SU-DHL-6 (cell line): ENCODE results near the gene RHBG.

Experiments
- H2AFZ ChIP-seq: fragments of 200-600 bp; sonication (generic); 2 replicates; pipeline ENCODE4 v1.6.1; 2014; ENCODE audit warnings: low read depth, mild to moderate bottlenecking, moderate library complexity, mixed read lengths, antibody characterized with exemption, low read length; ENCODE audit not compliant: severe bottlenecking
- H3F3A ChIP-seq: fragments of 200-600 bp; shearing (Covaris generic); 2 replicates; pipeline ENCODE4 v1.6.0; 2016; ENCODE audit warnings: antibody characterized with exemption, mild to moderate bottlenecking; ENCODE audit not compliant: insufficient read depth
- H3K27ac ChIP-seq: fragments of 200-600 bp; sonication (generic); 2 replicates; pipeline ENCODE4 v1.5.1; 2016; ENCODE audit warnings: low read depth, mild to moderate bottlenecking, low read length, moderate library complexity, mixed read lengths
- H3K27me3 ChIP-seq: fragments of 200-600 bp; sonication (generic), shearing (Covaris generic); 2 replicates; pipeline ENCODE4 v1.6.0; 2014; ENCODE audit warnings: mild to moderate bottlenecking, low read length
- H3K36me3 ChIP-seq: fragments of 200-600 bp; sonication (generic); 2 replicates; pipeline ENCODE4 v1.6.1; 2014; ENCODE audit warnings: mild to moderate bottlenecking, low read length, mixed read lengths
- H3K4me2 ChIP-seq: fragments of 300-600, 200-600 bp; shearing (Covaris generic), sonication (generic); 2 replicates; pipeline ENCODE4 v1.6.0; 2014; ENCODE audit warnings: low read length, low read depth, mild to moderate bottlenecking; ENCODE audit not compliant: poor library complexity, severe bottlenecking
- H3K4me3 ChIP-seq: fragments of 200-600 bp; sonication (generic); 2 replicates; pipeline ENCODE4 v1.5.1; 2014; ENCODE audit warnings: antibody characterized with exemption, low read length, mild to moderate bottlenecking, mixed read lengths; ENCODE audit not compliant: insufficient read depth, poor library complexity, severe bottlenecking
- H3K79me2 ChIP-seq: fragments of 200-600 bp; sonication (generic); 2 replicates; pipeline ENCODE4 v1.6.1; 2014; ENCODE audit warnings: mild to moderate bottlenecking, low read length, moderate library complexity; ENCODE audit not compliant: insufficient read depth
- H3K9ac ChIP-seq: fragments of 200-600 bp; sonication (generic); 2 replicates; pipeline ENCODE4 v1.7.0; 2014; ENCODE audit warnings: mild to moderate bottlenecking, low read length
- H3K9me2 ChIP-seq: fragments of 200-600 bp; sonication (generic); replicated peaks from 2 replicates; pipeline ENCODE4 v1.6.1; 2014; ENCODE audit warnings: low read length; ENCODE audit not compliant: insufficient read depth
- H3K9me3 ChIP-seq: fragments of 200-600 bp; sonication (generic); 2 replicates; pipeline ENCODE4 v1.6.1; 2014; ENCODE audit warnings: low read length, mixed read lengths; ENCODE audit not compliant: insufficient read depth
- H4K20me1 ChIP-seq: fragments of 200-600 bp; sonication (generic); 2 replicates; pipeline ENCODE4 v1.6.1; 2014; ENCODE audit warnings: low read depth, mild to moderate bottlenecking, antibody characterized with exemption, low read length, moderate library complexity, mixed read lengths
- CTCF ChIP-seq: fragments of 200-600 bp; sonication (generic); IDR thresholded peaks from one replicate; pipeline ENCODE4 v1.5.1; 2017; ENCODE audit warnings: antibody characterized with exemption, mild to moderate bottlenecking, low read length, moderate library complexity; ENCODE audit not compliant: insufficient read depth, poor library complexity, severe bottlenecking
- EZH2phosphoT487 ChIP-seq: fragments of 200-600 bp; sonication (generic), shearing (Covaris generic); conservative IDR thresholded peaks from 2 replicates; pipeline ENCODE4 v1.6.1; 2018; ENCODE audit warnings: mild to moderate bottlenecking, antibody characterized with exemption, low read length, moderate library complexity, mixed read lengths

RHBG gene

DNA sequence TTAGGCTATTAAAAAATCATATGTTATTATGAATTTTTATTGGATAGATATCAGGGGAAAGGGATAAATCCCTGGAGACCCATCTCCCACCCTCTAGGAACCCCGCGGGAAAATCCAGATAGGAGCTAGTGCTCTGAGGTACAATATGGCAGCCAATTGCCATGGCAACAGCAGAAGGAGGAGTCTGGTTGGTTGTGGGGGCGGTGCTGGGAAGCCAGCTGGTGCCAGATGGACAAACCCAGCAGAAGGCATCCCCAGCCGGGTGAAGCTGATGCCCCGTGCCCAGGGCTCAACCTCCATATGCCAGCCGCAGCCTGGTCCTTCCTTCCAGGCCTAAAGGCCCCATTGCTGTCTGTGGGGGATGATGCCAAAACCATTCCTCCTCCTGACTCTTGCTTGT lies 38.3 kb downstream of the RHBG start:
- Histone ChIP-seq H3K9ac (no peak overlapping the region), H3K9me3 (no peaks in the 10 kb centered on the region), H3K36me3 (no peaks in the 10 kb centered on the region), H3K4me3 (no peak overlapping the region), H3K9me2 (no peaks in the 10 kb centered on the region), H3K4me2 (no peak overlapping the region), H3K79me2 (no peaks in the 10 kb centered on the region), H4K20me1 (no peaks in the 10 kb centered on the region), H2AFZ (no peak overlapping the region), H3K27me3 (no peaks in the 10 kb centered on the region), H3F3A (no peaks in the 10 kb centered on the region), H3K27ac (no peak overlapping the region)
- no peak for TF ChIP-seq EZH2phosphoT487
- no peak for TF ChIP-seq CTCF

DNA sequence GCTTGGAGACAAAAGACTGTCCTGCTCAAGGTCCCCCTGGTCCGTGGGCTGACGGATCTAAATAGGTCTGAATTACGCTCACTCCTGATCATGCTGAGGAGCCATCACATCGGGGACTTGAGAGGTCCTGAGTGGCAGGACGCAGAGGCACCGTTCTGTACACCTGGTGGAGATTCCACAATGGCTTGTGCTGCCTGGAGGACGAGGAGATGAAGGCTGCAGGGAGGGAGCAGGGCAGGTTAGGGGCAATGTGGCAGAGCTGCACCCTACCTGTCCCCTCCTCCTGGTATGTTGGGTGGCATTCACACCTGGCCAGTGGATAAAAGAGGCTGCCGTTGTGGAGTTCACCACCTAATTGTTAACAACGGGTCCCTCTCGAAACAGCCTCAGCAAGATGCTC lies 38.7 kb downstream of the RHBG start:
- H3K9me3 ChIP-seq: no peaks in the 10 kb centered on the region
- no peaks in the 10 kb centered on the region for H3F3A ChIP-seq
- H3K4me2 ChIP-seq: no peak overlapping the region
- H3K36me3 ChIP-seq: no peaks in the 10 kb centered on the region
- H4K20me1 ChIP-seq: no peaks in the 10 kb centered on the region
- H3K9me2 ChIP-seq: no peaks in the 10 kb centered on the region
- no peaks in the 10 kb centered on the region for H3K79me2 ChIP-seq
- no peak overlapping the region for H3K4me3 ChIP-seq
- no peaks in the 10 kb centered on the region for H3K27me3 ChIP-seq
- no peak overlapping the region for H3K27ac ChIP-seq
- no peak overlapping the region for H3K9ac ChIP-seq
- H2AFZ ChIP-seq: no peak overlapping the region
- TF ChIP-seq CTCF (no peak), EZH2phosphoT487 (no peak)

GRCh38 chr1:156409439-156409838 lies 40.4 kb downstream of the RHBG start:
- no peaks in the 10 kb centered on the region for H3K27me3 ChIP-seq

More at GRCh38 chr1:156409439-156409838, 40.4 kb downstream of the RHBG start:
- no peaks in the 10 kb centered on the region for H3K79me2 ChIP-seq
- H2AFZ ChIP-seq: no peak overlapping the region
- H3K4me2 ChIP-seq: no peak overlapping the region
- H3K36me3 ChIP-seq: no peaks in the 10 kb centered on the region
- no peak overlapping the region for H3K9ac ChIP-seq
- no peak overlapping the region for H3K4me3 ChIP-seq
- H3F3A ChIP-seq: no peaks in the 10 kb centered on the region
- H4K20me1 ChIP-seq: no peaks in the 10 kb centered on the region
- no peaks in the 10 kb centered on the region for H3K9me3 ChIP-seq
- no peak overlapping the region for H3K27ac ChIP-seq
- H3K9me2 ChIP-seq: no peaks in the 10 kb centered on the region
- TF ChIP-seq EZH2phosphoT487: no peak
- TF ChIP-seq CTCF: no peak
